HCT116 (cell line): Measurements from ENCODE around the gene TMTC4. TPM values are rescaled to one million over a fixed set of nuclear protein-coding genes. Genes with fewer than 3 reads are reported as not detected.

Experiments used
- ATAC-seq: fragments of 200-7000 bp; cut with Tn5 transposase; 2 replicates; pipeline ENCODE4 v1.9.1; 2020; ENCODE audit warnings: mild to moderate bottlenecking, moderate library complexity
- BruUV-seq: library from RNA; stranded (reverse); fragments of 400-500 nt; replicated peaks from 2 replicates; lab custom pipeline; 2021; lab: Mats Ljungman, UMichigan
- CTCF ChIA-PET: fragments of 300-600 bp; sonication (Branson Sonifier 250); formaldehyde crosslinking; loops from one replicate; lab custom pipeline; 2021; ENCODE audit warnings: antibody characterized with exemption; lab: Charles Lee
- POLR2A ChIA-PET: fragments of 300-600, 350-600 bp; sonication (Branson Sonifier 250); formaldehyde crosslinking; loops from one replicate; lab custom pipeline; 2021; ENCODE audit warnings: antibody characterized with exemption; lab: Charles Lee
- RAD21 ChIA-PET, 2 experiments: fragments of 300-600 bp; sonication (Branson Sonifier 250); formaldehyde crosslinking; loops; one replicate each; lab custom pipeline; 2023; ENCODE audit warnings: low total read pairs in 2 of 2; ENCODE audit not compliant: uncharacterized antibody in 2 of 2, unreplicated experiment in 2 of 2, low non-redundant PET in 1 of 2; lab: Charles Lee
- DNase-seq: peaks from one replicate; pipeline ENCODE4 v3.0.0-alpha.2; 2010; ENCODE audit warnings: low read depth, low spot score
- H2AFZ ChIP-seq: fragments of 200-600 bp; shearing (Covaris generic), sonication (generic); 2 replicates; pipeline ENCODE4 v1.6.1; 2017; ENCODE audit warnings: low read depth, mixed run types, mixed read lengths, antibody characterized with exemption, low read length; ENCODE audit not compliant: poor library complexity, severe bottlenecking
- H3K27ac ChIP-seq: 2 replicates; pipeline ENCODE4 v1.5.1; 2012; ENCODE audit warnings: low read depth, low read length
- H3K27me3 ChIP-seq: fragments of 200-600 bp; sonication (generic); 2 replicates; pipeline ENCODE4 v1.6.1; 2016; ENCODE audit warnings: mixed run types, low read length, mixed read lengths; ENCODE audit not compliant: insufficient read depth
- H3K36me3 ChIP-seq, 2 experiments: fragments of 200-500 bp in 1 of 2; fragments of 200-600 bp in 1 of 2; sonication (Bioruptor generic) in 1 of 2; sonication (generic) in 1 of 2; 2 replicates each; pipeline versions ENCODE4 v1.5.1 to v1.6.1; 2014 to 2016; ENCODE audit warnings: low read length in 2 of 2, inconsistent platforms in 1 of 2, mixed read lengths in 1 of 2, mixed run types in 1 of 2; ENCODE audit not compliant: insufficient read depth in 2 of 2, control insufficient read depth in 1 of 2
- H3K4me1 ChIP-seq, 2 experiments: fragments of 200-600 bp in 1 of 2; sonication (generic) in 1 of 2; 2 replicates each; pipeline versions ENCODE4 v1.5.1 to v1.6.1; 2012 to 2017; ENCODE audit warnings: low read length in 2 of 2, inconsistent platforms in 1 of 2, mild to moderate bottlenecking in 1 of 2, mixed read lengths in 1 of 2, mixed run types in 1 of 2, moderate library complexity in 1 of 2; ENCODE audit not compliant: insufficient read depth in 2 of 2, control insufficient read depth in 1 of 2
- H3K4me2 ChIP-seq: fragments of 200-600 bp; sonication (generic); 2 replicates; pipeline ENCODE4 v1.6.1; 2017; ENCODE audit warnings: mixed run types, low read length, mixed read lengths
- H3K4me3 ChIP-seq, 2 experiments: fragments of 200-600 bp in 1 of 2; sonication (generic) in 1 of 2; replicated peaks in 1 of 2; 2 replicates each; pipeline ENCODE4 v1.5.1; 2011 to 2016; ENCODE audit warnings: low read length in 2 of 2, control low read depth in 1 of 2, low read depth in 1 of 2, mild to moderate bottlenecking in 1 of 2, mixed read lengths in 1 of 2, mixed run types in 1 of 2
- H3K79me2 ChIP-seq: fragments of 200-600 bp; sonication (generic); 2 replicates; pipeline ENCODE4 v1.6.1; 2017; ENCODE audit warnings: mild to moderate bottlenecking, mixed run types, low read length, moderate library complexity, mixed read lengths; ENCODE audit not compliant: insufficient read depth
- H3K9ac ChIP-seq: fragments of 200-600 bp; sonication (generic); 2 replicates; pipeline ENCODE4 v1.6.1; 2016; ENCODE audit warnings: low read length, mixed read lengths
- H3K9me2 ChIP-seq: fragments of 200-600 bp; sonication (generic), shearing (Covaris generic); 2 replicates; pipeline ENCODE4 v1.6.1; 2017; ENCODE audit warnings: mixed run types, mild to moderate bottlenecking, moderate library complexity; ENCODE audit not compliant: insufficient read depth
- H3K9me3 ChIP-seq, 2 experiments: fragments of 200-500 bp in 1 of 2; fragments of 200-600 bp in 1 of 2; sonication (Bioruptor generic) in 1 of 2; sonication (generic) in 1 of 2; 2 replicates each; pipeline ENCODE4 v1.6.1; 2014 to 2017; ENCODE audit warnings: low read length in 2 of 2, mixed read lengths in 2 of 2, inconsistent platforms in 1 of 2, low read depth in 1 of 2, mild to moderate bottlenecking in 1 of 2, mixed run types in 1 of 2, moderate library complexity in 1 of 2; ENCODE audit not compliant: control insufficient read depth in 1 of 2, insufficient read depth in 1 of 2
- H4K20me1 ChIP-seq: fragments of 200-600 bp; sonication (generic), shearing (Covaris generic); 2 replicates; pipeline ENCODE4 v1.6.1; 2017; ENCODE audit warnings: mixed run types, mild to moderate bottlenecking, moderate library complexity; ENCODE audit not compliant: insufficient read depth
- CEBPB ChIP-seq: IDR thresholded peaks from 2 replicates; pipeline ENCODE4 v1.6.1; 2012; ENCODE audit warnings: low read depth
- CTCF ChIP-seq, 3 experiments: fragments of 200-600 bp in 1 of 3; sonication (generic) in 1 of 3; IDR thresholded peaks in 2 of 3; conservative IDR thresholded peaks in 1 of 3; 2 replicates each; pipeline ENCODE4 v1.5.1; 2012 to 2017; ENCODE audit warnings: low read depth in 2 of 3, low read length in 2 of 3, antibody characterized with exemption in 1 of 3, borderline replicate concordance in 1 of 3, control low read depth in 1 of 3, mild to moderate bottlenecking in 1 of 3, mixed read lengths in 1 of 3, mixed run types in 1 of 3, moderate library complexity in 1 of 3; ENCODE audit not compliant: insufficient read depth in 1 of 3
- EGR1 ChIP-seq: IDR thresholded peaks from 2 replicates; pipeline ENCODE4 v1.6.1; 2012; ENCODE audit warnings: low read depth
- EZH2 ChIP-seq: fragments of 200-600 bp; sonication (generic); IDR thresholded peaks from 2 replicates; pipeline ENCODE4 v1.6.1; 2017; ENCODE audit warnings: antibody characterized with exemption, mixed run types
- EZH2phosphoT487 ChIP-seq: fragments of 200-600 bp; IDR thresholded peaks from 2 replicates; pipeline ENCODE4 v1.6.1; 2018; ENCODE audit warnings: antibody characterized with exemption, borderline replicate concordance
- FOSL1 ChIP-seq: IDR thresholded peaks from 2 replicates; pipeline ENCODE4 v1.6.1; 2012; ENCODE audit warnings: low read depth
- JUND ChIP-seq: IDR thresholded peaks from 2 replicates; pipeline ENCODE4 v1.6.1; 2012
- POLR2A ChIP-seq: IDR thresholded peaks from 2 replicates; pipeline ENCODE4 v1.7.0; 2011; ENCODE audit warnings: borderline replicate concordance; ENCODE audit not compliant: insufficient read depth, insufficient read length; ENCODE audit errors: extremely low read depth
- RAD21 ChIP-seq: IDR thresholded peaks from 2 replicates; pipeline ENCODE4 v1.6.1; 2012; ENCODE audit warnings: low read depth, mild to moderate bottlenecking
- SP1 ChIP-seq: IDR thresholded peaks from 2 replicates; pipeline ENCODE4 v1.6.1; 2012; ENCODE audit warnings: low read depth
- SRF ChIP-seq: IDR thresholded peaks from 2 replicates; pipeline ENCODE4 v1.6.1; 2012; ENCODE audit warnings: low read depth
- TCF7L2 ChIP-seq: IDR thresholded peaks from 2 replicates; pipeline ENCODE4 v1.7.0; 2011; ENCODE audit warnings: borderline replicate concordance, inconsistent platforms; ENCODE audit not compliant: insufficient read depth, insufficient read length; ENCODE audit errors: extremely low read depth
- ZFX ChIP-seq: fragments of 450-650 bp; IDR thresholded peaks from 2 replicates; pipeline ENCODE4 v1.6.1; 2017
- ZNF274 ChIP-seq: fragments of 200-500 bp; sonication (Bioruptor generic); IDR thresholded peaks from 2 replicates; pipeline ENCODE4 v1.6.1; 2014; ENCODE audit warnings: mild to moderate bottlenecking, low read depth, low read length, inconsistent platforms
- intact Hi-C: fragments of 100-400 bp; cut with micrococcal nuclease; formaldehyde crosslinking; loops from 2 replicates; pipeline ENCODE4 v1.10.0; 2022
- total RNA-seq: library from RNA; stranded (reverse); gene quantifications from one replicate; pipeline ENCODE4 v1.2.1, GENCODE V29; 2021; ENCODE audit not compliant: unreplicated experiment

TMTC4 gene
- total RNA-seq, 1 experiment from 2014 or later: 23.6 TPM

GRCh38 chr13:100565286-100565685, 109.3 kb downstream of the TMTC4 start:
- no peak overlapping the region for H3K4me2 ChIP-seq
- CTCF ChIA-PET: no interaction called here
- ATAC-seq (no peak), DNase-seq (no peak)
- TF ChIP-seq RAD21 (no peak), SP1 (no peak), CEBPB (no peak), TCF7L2 (no peak), POLR2A (no peak), CTCF (IDR thresholded peaks at IDR 0.05 in 2 of 3, conservative IDR thresholded peaks at IDR 0.05 in 1 of 3; ENCODE audit: borderline replicate concordance in 1 of 3, insufficient read depth in 1 of 3, low read depth in 2 of 3, low read length in 2 of 3) (no peak), EZH2 (no peak), EGR1 (no peak), FOSL1 (no peak), ZNF274 (no peak), JUND (no peak), ZFX (no peak), EZH2phosphoT487 (no peak), SRF (no peak)
- H3K27me3 ChIP-seq: no peaks in the 10 kb centered on the region
- BruUV-seq: no TSS peak
- no peak overlapping the region for H3K4me3 ChIP-seq
- RAD21 ChIA-PET: no interaction called here
- H3K36me3 ChIP-seq: no peaks in the 10 kb centered on the region
- no peaks in the 10 kb centered on the region for H3K9me3 ChIP-seq
- intact Hi-C loops: no loop called here
- POLR2A ChIA-PET: no interaction called here
- no peak overlapping the region for H3K9ac ChIP-seq
- H3K4me1 ChIP-seq: peaks cover 0 to 12% of the 10 kb centered on the region in 2 experiments; a peak in 1 of 4 replicates
- no peaks in the 10 kb centered on the region for H3K79me2 ChIP-seq
- no peaks in the 10 kb centered on the region for H3K9me2 ChIP-seq
- no peak overlapping the region for H3K27ac ChIP-seq
- H2AFZ ChIP-seq: no peak overlapping the region
- H4K20me1 ChIP-seq: no peaks in the 10 kb centered on the region
